Calu3 (cell line): Measurements from ENCODE around the gene GGT7. TPM values are rescaled to one million over a fixed set of nuclear protein-coding genes. Genes with fewer than 3 reads are reported as not detected.
A peak's percentile ranks its signal among the peaks of the same experiment; 100 is the strongest.

Experiments used
- BruUV-seq: library from RNA; stranded (reverse); fragments of 400-500 nt; replicated peaks from 2 replicates; lab custom pipeline; 2021; lab: Mats Ljungman, UMichigan
- CTCF ChIA-PET: fragments of 300-600 bp; sonication (Branson Sonifier 250); formaldehyde crosslinking; loops from one replicate; lab custom pipeline; 2022; ENCODE audit warnings: antibody characterized with exemption; lab: Charles Lee
- DNase-seq: peaks from one replicate; pipeline ENCODE4 v3.0.0; 2022
- H3K27ac Mint-ChIP-seq: one replicate; pipeline ENCODE4 v1.8.0; 2022; ENCODE audit warnings: mixed read lengths; ENCODE audit not compliant: unreplicated experiment
- H3K27me3 Mint-ChIP-seq: one replicate; pipeline ENCODE4 v1.8.0; 2022; ENCODE audit warnings: mixed read lengths; ENCODE audit not compliant: unreplicated experiment
- H3K36me3 Mint-ChIP-seq: one replicate; pipeline ENCODE4 v1.8.0; 2022; ENCODE audit warnings: mild to moderate bottlenecking, moderate library complexity, mixed read lengths; ENCODE audit not compliant: insufficient read depth, unreplicated experiment
- H3K4me1 Mint-ChIP-seq: one replicate; pipeline ENCODE4 v1.8.0; 2022; ENCODE audit warnings: mild to moderate bottlenecking, low read depth, mixed read lengths; ENCODE audit not compliant: unreplicated experiment
- H3K4me3 Mint-ChIP-seq: one replicate; pipeline ENCODE4 v1.8.0; 2022; ENCODE audit warnings: mild to moderate bottlenecking, low read depth, moderate library complexity, mixed read lengths; ENCODE audit not compliant: unreplicated experiment
- H3K9me3 Mint-ChIP-seq: one replicate; pipeline ENCODE4 v1.8.0; 2022; ENCODE audit warnings: low read depth, mixed read lengths; ENCODE audit not compliant: unreplicated experiment
- CTCF ChIP-seq: fragments of 200-600 bp; IDR thresholded peaks from one replicate; pipeline ENCODE4 v1.8.0; 2022; ENCODE audit warnings: antibody characterized with exemption; ENCODE audit not compliant: unreplicated experiment
- intact Hi-C: fragments of 100-400 bp; cut with micrococcal nuclease; formaldehyde crosslinking; loops from one replicate; pipeline ENCODE4 v1.10.0; 2022; ENCODE audit not compliant: unreplicated experiment
- total RNA-seq: library from RNA; stranded (reverse); gene quantifications from 2 replicates; pipeline ENCODE4 v1.2.3, GENCODE V29; 2022

The GGT7 gene
- total RNA-seq, 1 experiment from 2014 or later: 16.2 TPM

- no peak overlapping the region for H3K27ac Mint-ChIP-seq
- no peak for DNase-seq
- BruUV-seq: no TSS peak
- H3K4me1 Mint-ChIP-seq: no peaks in the 10 kb centered on the region
- no peaks in the 10 kb centered on the region for H3K9me3 Mint-ChIP-seq
- CTCF ChIA-PET: interaction anchor here (0.7 kb wide), 2 partner anchors 138 to 157 kb away, joined by 3 to 6 read pairs; no protein-coding TSS in a partner anchor
- no peaks in the 10 kb centered on the region for H3K36me3 Mint-ChIP-seq
- TF ChIP-seq CTCF: peak; percentile 15
- peak overlapping the region; percentile 47 for H3K4me3 Mint-ChIP-seq
- H3K27me3 Mint-ChIP-seq: peaks cover 44% of the 10 kb centered on the region
- intact Hi-C loops: loop anchor here (1.0 to 10.0 kb wide), 4 partner anchors 126 to 370 kb away; partner anchors contain the start of gene EDEM2
Measured at GRCh38 chr20:34834459-34834893, 38.2 kb downstream of the GGT7 start.

GRCh38 chr20:34831936-34832335 is 40.7 kb downstream of the GGT7 start:
- DNase-seq: no peak
- Mint-ChIP-seq H3K27ac (no peak overlapping the region), H3K4me1 (no peaks in the 10 kb centered on the region), H3K27me3 (peaks cover 55% of the 10 kb centered on the region), H3K36me3 (peaks cover 5% of the 10 kb centered on the region), H3K4me3 (no peak overlapping the region), H3K9me3 (no peaks in the 10 kb centered on the region)
- CTCF ChIA-PET: no interaction called here
- no peak for TF ChIP-seq CTCF
- intact Hi-C loops: loop anchor here (5.0 to 10.0 kb wide), 2 partner anchors 315 to 373 kb away; partner anchors contain the start of gene EDEM2
- BruUV-seq: no TSS peak

- CTCF ChIA-PET: no interaction called here
- TF ChIP-seq CTCF: peak; percentile 12
- peaks cover 25% of the 10 kb centered on the region for H3K36me3 Mint-ChIP-seq
- H3K4me3 Mint-ChIP-seq: no peak overlapping the region
- H3K27me3 Mint-ChIP-seq: peaks cover 54% of the 10 kb centered on the region
- BruUV-seq: no TSS peak
- peaks cover 12% of the 10 kb centered on the region for H3K4me1 Mint-ChIP-seq
- DNase-seq: no peak
- no peaks in the 10 kb centered on the region for H3K9me3 Mint-ChIP-seq
- intact Hi-C loops: no loop called here
- H3K27ac Mint-ChIP-seq: no peak overlapping the region
Measured at GRCh38 chr20:34829191-34829590, 43.5 kb downstream of the GGT7 start.

GRCh38 chr20:34825530-34826362 is 46.9 kb downstream of the GGT7 start, which contains the start of gene NCOA6:
Gene NCOA6 (minus strand): TSS chr20:34825651. CDS start chr20:34782355, 43,296 bp downstream.
- CTCF ChIA-PET: interaction anchor here (1.1 kb wide), 1 partner anchor 24 kb away, joined by 3 read pairs; no protein-coding TSS in a partner anchor
- Mint-ChIP-seq H3K9me3 (no peaks in the 10 kb centered on the region), H3K36me3 (peaks cover 31% of the 10 kb centered on the region), H3K27ac (peak within 1 kb of the TSS; percentile 87), H3K27me3 (peaks cover 24% of the 10 kb centered on the region), H3K4me1 (peaks cover 44% of the 10 kb centered on the region), H3K4me3 (peak within 1 kb of the TSS; percentile 93)
- intact Hi-C loops: no loop called here
- BruUV-seq: TSS peak; percentile 89
- TF ChIP-seq CTCF: no peak
- peak; percentile 90 for DNase-seq
